ENCODE measurements around the gene DLEC1.

GRCh38 chr3:38083871-38084333 lies 44.9 kb downstream of the DLEC1 start:
- TF ChIP-seq CTCF (IDR thresholded peaks at IDR 0.05) (no peak), POLR2AphosphoS5 (IDR thresholded peaks at IDR 0.05) (no peak), POLR2A (IDR thresholded peaks at IDR 0.05) (no peak)

Measured in suprapubic skin (tissue), 4 donors.